Small intestine (tissue), 7 donors: ENCODE data around the gene MPDZ. TPM values are rescaled to one million over a fixed set of nuclear protein-coding genes. Genes with fewer than 3 reads are reported as not detected.

ENCODE experiments used
- DNase-seq, 2 donors: peaks; one replicate each; pipeline versions ENCODE4 v3.0.0 to v3.0.0-alpha.2; 2013
- FAIRE-seq: peaks from 2 replicates; lab custom pipeline; 2012; peaks lifted over from hg19 to GRCh38; lab: Jason Lieb, UNC
- H3K27ac ChIP-seq, 3 donors: one replicate each; pipeline ENCODE4 v1.5.1; 2013; ENCODE audit warnings: low read length in 2 of 3, mild to moderate bottlenecking in 2 of 3, control low read depth in 1 of 3, inconsistent platforms in 1 of 3, low read depth in 1 of 3, moderate library complexity in 1 of 3
- H3K27me3 ChIP-seq, 3 donors: one replicate each; pipeline ENCODE4 v1.6.1; 2013; ENCODE audit warnings: low read length in 3 of 3, inconsistent platforms in 1 of 3; ENCODE audit not compliant: control insufficient read depth in 3 of 3, insufficient read depth in 3 of 3
- H3K36me3 ChIP-seq, 3 donors: one replicate each; pipeline ENCODE4 v1.6.1; 2013; ENCODE audit warnings: low read length in 3 of 3, inconsistent platforms in 1 of 3, low read depth in 1 of 3, mild to moderate bottlenecking in 1 of 3, moderate library complexity in 1 of 3; ENCODE audit not compliant: control insufficient read depth in 3 of 3, insufficient read depth in 2 of 3
- H3K4me1 ChIP-seq, 3 donors: one replicate each; pipeline ENCODE4 v1.6.1; 2013; ENCODE audit warnings: low read length in 2 of 3, inconsistent platforms in 1 of 3, low read depth in 1 of 3, mild to moderate bottlenecking in 1 of 3, moderate library complexity in 1 of 3; ENCODE audit not compliant: control insufficient read depth in 3 of 3, insufficient read depth in 2 of 3
- H3K4me3 ChIP-seq, 3 donors: one replicate each; pipeline ENCODE4 v1.5.1; 2013; ENCODE audit warnings: low read length in 3 of 3, control low read depth in 1 of 3, inconsistent platforms in 1 of 3, low read depth in 1 of 3, mild to moderate bottlenecking in 1 of 3, moderate library complexity in 1 of 3
- H3K9me3 ChIP-seq, 2 donors: one replicate each; pipeline ENCODE4 v1.6.1; 2013; ENCODE audit warnings: low read depth in 1 of 2, low read length in 1 of 2; ENCODE audit not compliant: control insufficient read depth in 2 of 2, insufficient read depth in 1 of 2
- WGBS, 3 donors: extraction: QIAGEN DNeasy Blood & Tissue Kit; methylation state at CpG; one replicate each; pipeline ENCODE4 v1.1.7; 2013; 5-methylcytosine and 5-hydroxymethylcytosine counted together
- polyA plus RNA-seq, 4 donors: library from polyadenylated mRNA; stranded (reverse) in 3 of 4; unstranded in 1 of 4; fragments of 200-250 nt in 3 of 4; fragments of 120-200 nt in 1 of 4; gene quantifications; one replicate each; pipeline versions ENCODE4 v1.2.1 to v1.2.3, GENCODE V29; 2013
- donor health status: healthy with polysubstance abuse.
- donor health status: control.
- donor health status: control.
- donor health status: Bipolar disorder and iron deficiency.
- donor health status: healthy.

MPDZ gene
- polyA plus RNA-seq, 4 donors, result 0.67 to 27.4 (median 5.9) TPM

GRCh38 chr9:13140843-13141592 is 138.5 kb downstream of the MPDZ start:
- DNase-seq, result no peak
- Histone ChIP-seq H3K9me3 (no peaks in the 10 kb centered on the region), H3K27me3 (no peaks in the 10 kb centered on the region), H3K4me3 (no peak overlapping the region), H3K36me3 (peaks cover 0 to 14% (median 0%) of the 10 kb centered on the region in 3 donors), H3K27ac (no peak overlapping the region), H3K4me1 (no peaks in the 10 kb centered on the region)
- 66 to 86% (median 80%) methylated on average over 5 of the region's 5 CpGs for WGBS, 3 donors
- FAIRE-seq, result no peak

- FAIRE-seq (no peak), DNase-seq (peak in 1 of 2 donors; percentile 10)
- H3K27ac ChIP-seq, result peak overlapping the region in 1 of 3 donors; percentile 20
- 51 to 72% (median 70%) methylated on average over 2 of the region's 2 CpGs for WGBS, 3 donors
- H3K9me3 ChIP-seq, result no peaks in the 10 kb centered on the region
- no peaks in the 10 kb centered on the region for H3K27me3 ChIP-seq
- H3K4me3 ChIP-seq, result no peak overlapping the region
- H3K36me3 ChIP-seq, result peaks cover 0 to 14% (median 0%) of the 10 kb centered on the region in 3 donors
- H3K4me1 ChIP-seq, result no peaks in the 10 kb centered on the region
These were observed 139.8 kb downstream of the MPDZ start for GRCh38 chr9:13139641-13140171.

DNA sequence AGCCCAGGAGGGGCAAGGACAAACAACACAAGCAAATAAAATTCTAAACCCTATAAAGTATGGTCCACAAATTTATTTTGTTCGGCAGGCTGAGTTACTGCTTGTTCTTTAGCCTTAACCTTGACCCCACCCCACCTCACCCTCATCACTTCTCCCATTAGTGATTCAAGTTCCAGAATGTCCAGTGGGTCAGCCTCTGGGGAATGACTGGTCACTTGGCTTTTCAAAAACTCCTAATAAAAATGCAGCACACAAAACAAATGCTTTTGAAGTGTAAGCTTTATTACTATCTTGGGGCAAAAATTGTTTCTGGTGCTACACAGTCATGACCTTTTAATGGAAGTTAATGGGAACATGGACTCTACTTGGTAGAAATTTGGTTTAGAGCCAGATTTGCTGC is 142.1 kb downstream of the MPDZ start:
- no peaks in the 10 kb centered on the region for H3K9me3 ChIP-seq
- peaks cover 0 to 14% (median 0%) of the 10 kb centered on the region in 3 donors for H3K36me3 ChIP-seq
- 60 to 77% (median 68%) methylated on average over 1 of the region's 1 CpG for whole genome bisulfite sequencing, 3 donors
- H3K4me1 ChIP-seq, result no peaks in the 10 kb centered on the region
- DNase-seq (no peak), FAIRE-seq (no peak)
- no peak overlapping the region for H3K4me3 ChIP-seq
- no peaks in the 10 kb centered on the region for H3K27me3 ChIP-seq
- no peak overlapping the region for H3K27ac ChIP-seq

DNA sequence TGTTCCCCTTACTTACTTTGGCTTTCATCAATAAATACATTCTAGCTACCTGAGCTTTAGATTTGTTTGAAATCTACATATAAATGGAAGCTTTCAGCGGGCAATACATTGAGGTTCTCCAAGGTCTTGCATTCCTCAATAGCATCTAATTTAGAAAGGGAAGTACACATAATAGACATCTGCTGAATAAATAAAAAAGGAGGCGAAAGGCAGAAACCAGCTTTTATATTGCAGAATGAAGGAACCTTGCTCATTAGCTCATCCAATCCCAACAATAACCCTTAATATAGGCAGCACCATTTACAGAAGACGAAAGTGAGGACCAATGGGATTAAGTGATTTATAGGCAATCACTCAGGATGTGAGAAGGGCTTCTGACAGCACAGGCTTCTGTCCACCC is 147.5 kb downstream of the MPDZ start:
- Histone ChIP-seq H3K4me1 (no peaks in the 10 kb centered on the region), H3K36me3 (peaks cover 0 to 9% (median 0%) of the 10 kb centered on the region in 3 donors), H3K27me3 (no peaks in the 10 kb centered on the region), H3K9me3 (no peaks in the 10 kb centered on the region), H3K4me3 (no peak overlapping the region), H3K27ac (no peak overlapping the region)
- no peak for FAIRE-seq
- DNase-seq, result no peak
- WGBS, 3 donors, result 90 to 92% (median 91%) methylated on average over 3 of the region's 3 CpGs

DNA sequence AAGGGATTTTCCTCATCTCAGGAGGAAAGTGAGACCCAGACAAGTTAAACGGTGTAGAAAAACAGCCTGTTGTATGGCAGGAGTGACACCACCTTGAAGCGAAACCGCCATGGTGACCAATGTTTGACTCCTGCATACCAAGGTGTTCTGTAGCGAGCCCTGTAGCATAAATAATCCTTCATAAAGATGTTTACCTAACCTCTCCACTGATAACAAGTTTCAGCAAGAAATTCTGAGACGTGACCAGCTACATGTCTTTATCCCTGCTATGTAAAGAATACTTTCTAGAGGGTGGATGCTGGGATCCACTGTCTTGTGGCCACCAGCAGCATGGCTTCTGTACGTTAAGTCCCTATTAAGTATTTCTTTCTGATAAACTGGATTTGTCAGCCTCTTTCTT is 148.1 kb downstream of the MPDZ start:
- H3K4me3 ChIP-seq, result no peak overlapping the region
- DNase-seq (no peak), FAIRE-seq (no peak)
- 75 to 85% (median 84%) methylated on average over 6 of the region's 6 CpGs for WGBS, 3 donors
- H3K36me3 ChIP-seq, result peaks cover 0 to 7% (median 0%) of the 10 kb centered on the region in 3 donors
- H3K27me3 ChIP-seq, result no peaks in the 10 kb centered on the region
- no peaks in the 10 kb centered on the region for H3K4me1 ChIP-seq
- H3K27ac ChIP-seq, result no peak overlapping the region
- no peaks in the 10 kb centered on the region for H3K9me3 ChIP-seq

- Histone ChIP-seq H3K4me1 (no peaks in the 10 kb centered on the region), H3K4me3 (no peak overlapping the region), H3K27ac (no peak overlapping the region), H3K27me3 (no peaks in the 10 kb centered on the region), H3K9me3 (no peaks in the 10 kb centered on the region), H3K36me3 (peaks cover 0 to 8% (median 0%) of the 10 kb centered on the region in 3 donors)
- no peak for FAIRE-seq
- no peak for DNase-seq
- 84 to 100% (median 96%) methylated on average over 1 of the region's 1 CpG for WGBS, 3 donors
These were observed 151.1 kb downstream of the MPDZ start for GRCh38 chr9:13128266-13128860.

DNA sequence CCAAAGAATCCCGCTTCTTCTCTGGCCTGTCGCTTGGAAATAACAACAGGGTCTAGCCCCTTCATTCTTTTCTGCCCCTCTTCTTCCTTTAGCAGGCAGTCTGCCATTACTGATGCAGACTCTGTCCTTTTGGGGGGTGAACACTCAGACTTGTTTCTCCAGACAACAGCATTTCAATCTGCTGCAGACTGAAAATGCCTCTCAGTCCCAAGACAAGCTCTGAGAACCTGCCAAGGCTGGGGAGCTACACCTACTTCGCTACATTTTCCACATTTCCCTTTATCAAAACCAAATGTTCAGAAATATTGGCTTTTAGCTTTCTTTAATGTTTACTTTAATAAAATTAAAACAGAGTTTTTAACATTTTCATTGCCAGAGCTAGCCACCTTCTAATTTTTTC is 152.4 kb downstream of the MPDZ start:
- DNase-seq (no peak), FAIRE-seq (no peak)
- 82 to 89% (median 84%) methylated on average over 3 of the region's 3 CpGs for WGBS, 3 donors
- Histone ChIP-seq H3K27me3 (no peaks in the 10 kb centered on the region), H3K36me3 (peaks cover 0 to 14% (median 0%) of the 10 kb centered on the region in 3 donors), H3K4me3 (no peak overlapping the region), H3K4me1 (no peaks in the 10 kb centered on the region), H3K9me3 (no peaks in the 10 kb centered on the region), H3K27ac (no peak overlapping the region)

DNA sequence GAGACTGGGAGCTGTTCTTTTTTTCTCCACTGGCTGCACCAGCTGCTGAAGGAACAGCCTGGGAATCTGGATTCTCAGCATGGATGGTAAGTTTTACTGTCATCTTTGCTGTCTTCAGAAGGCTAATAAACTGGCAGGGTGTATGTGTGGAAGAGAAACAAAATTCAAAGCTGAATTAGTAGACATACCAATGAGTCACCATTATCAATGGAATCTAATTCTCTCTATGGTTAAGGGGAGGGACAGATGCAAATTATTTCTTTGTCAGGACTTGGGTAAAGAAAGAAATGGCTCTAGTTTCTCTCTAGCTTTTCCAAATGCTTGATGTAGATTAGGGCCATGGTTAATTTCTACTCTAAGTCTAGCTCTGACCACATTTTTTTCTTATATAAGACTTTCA is 154.2 kb downstream of the MPDZ start:
- H3K4me3 ChIP-seq, result no peak overlapping the region
- H3K4me1 ChIP-seq, result no peaks in the 10 kb centered on the region
- FAIRE-seq, result no peak
- H3K36me3 ChIP-seq, result peaks cover 0 to 12% (median 0%) of the 10 kb centered on the region in 3 donors
- no peaks in the 10 kb centered on the region for H3K27me3 ChIP-seq
- no peak for DNase-seq
- H3K9me3 ChIP-seq, result no peaks in the 10 kb centered on the region
- H3K27ac ChIP-seq, result no peak overlapping the region
